ENCODE measurements around the gene BCHE.
"Not testable (repeated sequence)": the region's sequence is repeated elsewhere in the genome, so short reads cannot be mapped to it uniquely, and the experiment has no call there.

The BCHE gene

DNA sequence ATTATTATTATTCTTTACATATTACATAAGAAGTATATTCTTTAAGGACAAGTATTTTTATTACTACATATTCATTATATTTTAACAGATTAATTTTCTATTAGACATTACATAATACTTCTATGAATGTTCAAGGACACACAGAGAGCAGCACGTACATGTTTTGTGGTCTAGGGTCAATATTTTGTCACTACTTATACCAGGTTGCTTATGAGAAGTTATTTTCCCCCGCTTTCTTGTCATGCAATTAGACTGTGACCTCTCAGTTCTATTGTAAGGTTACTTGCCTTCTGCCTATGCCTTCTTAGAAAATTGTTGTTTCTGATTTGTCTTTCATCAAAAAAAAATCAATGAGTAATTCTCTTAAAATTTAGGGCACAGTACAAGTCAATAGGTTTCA lies 21.5 kb downstream of the BCHE start:
- DNase-seq, result no peak

DNA sequence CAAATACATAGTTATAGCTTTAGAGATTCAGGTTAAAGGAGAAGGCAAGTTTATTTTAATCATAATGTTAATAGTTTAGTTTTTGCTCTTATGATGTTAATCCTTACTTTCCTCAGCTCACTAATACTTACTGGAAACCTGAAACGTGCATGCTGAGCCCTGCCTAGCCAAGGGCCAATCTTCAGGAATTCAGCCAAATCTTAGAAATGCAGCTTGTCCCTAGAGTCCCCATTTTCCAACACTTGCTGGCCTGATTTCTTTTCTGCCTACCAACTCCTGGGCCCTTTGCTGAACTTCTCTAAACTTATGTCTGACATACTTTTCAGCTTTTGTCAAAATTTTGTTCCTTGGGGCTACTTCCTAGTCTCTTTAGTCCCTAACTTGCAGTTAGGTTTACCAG lies 22.8 kb downstream of the BCHE start:
- DNase-seq, result no peak

DNA sequence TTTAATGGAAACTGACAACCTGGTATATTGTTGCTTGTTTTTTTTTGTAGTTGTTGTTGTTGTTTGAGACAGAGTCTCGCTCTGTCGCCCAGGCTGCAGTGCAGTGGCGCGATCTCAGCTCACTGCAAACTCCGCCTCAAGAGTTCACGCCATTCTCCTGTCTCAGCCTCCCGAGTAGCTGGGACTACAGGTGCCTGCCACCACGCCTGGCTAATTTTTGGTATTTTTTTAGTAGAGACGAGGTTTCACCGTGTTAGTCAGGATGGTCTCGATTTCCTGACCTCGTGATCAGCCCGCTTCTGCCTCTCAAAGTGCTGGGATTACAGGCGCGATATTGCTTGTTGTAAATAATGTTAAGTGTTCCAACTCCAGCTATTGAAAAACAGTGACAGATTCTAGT lies 29.3 kb downstream of the BCHE start:
- DNase-seq, result not testable (repeated sequence)

DNA sequence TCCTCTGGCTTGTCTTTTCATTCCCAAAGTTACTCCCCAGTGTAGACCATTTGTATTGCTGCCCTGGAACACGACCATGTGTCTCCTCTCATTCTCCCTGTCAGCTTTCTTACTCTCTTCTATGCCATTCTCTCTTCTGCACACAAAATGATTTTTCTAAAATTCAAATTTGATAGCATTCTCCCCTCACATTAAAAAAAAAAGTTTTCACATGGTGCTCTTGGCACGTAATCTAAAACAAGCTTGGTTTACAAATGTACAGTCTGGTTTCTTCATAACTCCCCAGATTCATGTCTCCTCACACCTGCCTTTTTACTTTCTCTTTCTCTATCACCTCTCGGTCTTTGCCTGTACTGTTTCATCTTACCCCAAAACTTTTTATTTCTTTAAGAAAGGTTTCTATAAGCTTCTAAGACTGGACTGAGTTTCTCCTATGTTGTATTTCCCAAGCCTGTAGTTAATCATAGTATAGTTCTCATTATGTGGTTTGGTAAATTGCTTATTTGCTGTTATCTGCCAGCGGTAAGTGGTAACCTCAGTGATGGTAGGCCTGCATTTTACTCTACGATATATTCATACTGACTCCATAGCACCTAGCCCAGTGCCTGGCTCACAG lies 31.2 kb downstream of the BCHE start:
- no peak for DNase-seq

DNA sequence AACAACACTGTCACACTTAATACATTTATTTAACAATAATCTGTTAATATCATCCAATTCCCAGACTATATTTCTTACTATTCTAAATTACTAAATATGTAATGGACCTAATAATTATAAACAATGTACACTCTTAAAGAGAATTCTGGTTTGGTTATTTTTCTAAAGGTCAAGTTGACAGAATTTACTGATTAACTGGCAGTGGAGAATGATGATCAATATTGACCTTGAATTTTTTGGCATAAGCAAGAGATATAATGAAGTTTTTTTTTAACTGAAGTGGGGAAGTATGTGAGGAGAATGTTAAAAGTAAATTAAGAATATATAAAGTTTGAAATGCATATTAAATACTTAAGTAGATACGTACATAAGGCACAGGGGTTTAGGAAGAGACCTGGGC lies 33.8 kb downstream of the BCHE start:
- DNase-seq, result no peak

DNA sequence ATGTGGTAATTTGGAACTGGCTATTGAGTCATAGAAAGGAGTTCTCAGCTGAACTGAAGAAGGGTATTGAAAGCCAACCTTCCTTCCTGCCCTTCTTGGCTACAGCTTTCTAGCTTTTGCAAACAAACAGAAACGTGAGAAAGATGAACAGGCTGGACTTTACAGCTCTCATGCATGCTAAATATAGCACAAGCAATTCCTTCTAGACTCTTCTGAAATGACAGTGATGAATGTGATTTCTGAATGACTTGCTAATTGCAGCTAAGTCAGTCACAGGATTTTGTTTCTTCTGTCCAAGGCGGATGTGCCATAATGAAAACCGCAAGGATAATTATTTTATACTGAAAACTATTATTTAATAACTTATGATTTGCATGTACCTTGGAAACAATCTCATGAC lies 36.3 kb downstream of the BCHE start:
- DNase-seq, result no peak

DNA sequence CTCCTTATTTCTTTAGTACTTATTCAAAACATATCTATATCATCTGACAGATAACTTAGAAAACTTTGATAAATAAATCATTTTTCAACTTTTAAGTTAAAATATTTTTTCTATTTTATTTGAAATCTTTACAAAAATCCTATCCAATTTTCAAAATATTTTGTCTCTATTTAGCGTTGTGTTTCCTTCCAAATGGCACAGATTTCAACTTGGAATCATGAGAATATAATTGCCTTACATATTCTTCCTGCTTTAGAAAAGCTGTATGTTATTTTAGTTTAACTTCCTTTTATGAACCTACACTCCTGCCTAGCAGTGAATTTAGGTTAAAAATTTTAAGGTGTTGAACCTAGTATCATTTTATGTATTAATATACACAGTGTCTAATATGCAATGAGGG lies 38.2 kb downstream of the BCHE start:
- DNase-seq, result no peak

DNA sequence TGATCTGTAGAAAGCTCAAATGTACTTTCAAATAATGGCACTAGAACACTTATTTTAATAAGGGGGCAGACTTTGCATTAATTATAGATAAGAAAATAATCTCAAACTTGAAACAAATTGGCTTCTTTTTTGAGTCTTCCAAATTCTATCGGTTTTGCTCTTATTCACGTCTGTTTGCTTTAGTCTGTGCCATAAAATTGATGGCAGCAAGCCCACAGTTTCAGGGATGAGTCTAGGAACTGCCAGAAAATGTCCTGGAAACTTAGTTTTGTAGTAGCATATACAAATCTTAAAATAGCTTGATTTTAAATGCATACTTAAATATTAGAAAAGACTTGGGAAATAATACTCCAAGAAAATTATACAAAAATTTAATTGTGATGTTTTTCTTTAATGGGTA lies 39.7 kb downstream of the BCHE start:
- no peak for DNase-seq

DNA sequence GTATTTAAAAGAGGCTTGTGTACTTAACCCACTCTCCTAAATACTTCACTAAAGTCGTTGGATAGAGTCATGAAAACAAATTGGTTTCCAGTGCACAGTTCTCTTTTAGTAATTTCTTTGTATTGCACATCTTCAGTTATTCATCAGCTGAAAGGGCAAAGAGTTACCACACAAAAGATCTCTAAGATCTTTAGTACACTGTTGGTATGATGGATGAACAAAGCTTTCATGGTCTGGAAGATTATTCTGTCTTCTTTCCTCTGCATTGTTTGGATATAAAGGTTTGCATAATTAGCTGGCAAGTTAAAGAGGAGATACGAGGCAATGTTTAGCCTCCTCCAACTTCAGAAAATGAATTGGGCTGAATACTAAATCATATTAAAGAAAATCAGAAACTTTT lies 40.5 kb downstream of the BCHE start:
- no peak for DNase-seq

DNA sequence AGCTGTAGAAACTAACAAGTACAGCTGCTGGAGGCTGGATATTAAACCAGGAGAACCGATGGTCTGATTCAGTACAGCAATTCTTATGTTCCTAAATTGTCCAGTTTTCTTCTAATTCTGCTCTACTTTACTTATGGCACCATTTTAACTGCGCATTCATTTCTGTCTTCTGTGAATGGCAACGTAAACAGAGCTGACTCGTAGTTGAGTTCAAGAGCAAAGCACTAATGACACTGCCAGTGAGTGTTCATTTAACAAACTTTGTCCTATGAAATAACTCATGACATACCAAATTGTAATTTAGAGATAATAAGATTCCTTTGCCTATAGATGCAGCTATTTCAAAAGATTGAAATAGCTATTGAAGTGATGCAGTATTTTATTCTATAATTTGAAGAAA lies 48.7 kb downstream of the BCHE start:
- DNase-seq, result no peak

DNA sequence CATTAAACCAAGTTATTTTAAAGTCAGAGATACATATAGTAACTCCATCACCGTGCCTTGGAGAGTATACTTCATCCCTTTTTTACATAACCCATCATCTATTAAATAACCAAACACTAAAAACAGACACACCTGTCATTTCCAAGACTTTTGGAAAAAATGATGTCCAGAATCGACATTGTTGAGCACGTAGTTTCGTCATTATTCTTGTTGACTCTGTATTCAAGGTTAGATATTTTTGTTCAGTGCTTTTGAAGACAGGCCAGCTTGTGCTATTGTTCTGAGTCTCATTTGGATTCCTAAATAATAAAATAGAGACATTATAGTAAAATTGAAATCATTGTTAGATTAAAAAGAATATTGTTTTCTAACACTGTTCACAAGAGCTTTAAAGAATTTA lies 51.2 kb downstream of the BCHE start:
- no peak for DNase-seq

DNA sequence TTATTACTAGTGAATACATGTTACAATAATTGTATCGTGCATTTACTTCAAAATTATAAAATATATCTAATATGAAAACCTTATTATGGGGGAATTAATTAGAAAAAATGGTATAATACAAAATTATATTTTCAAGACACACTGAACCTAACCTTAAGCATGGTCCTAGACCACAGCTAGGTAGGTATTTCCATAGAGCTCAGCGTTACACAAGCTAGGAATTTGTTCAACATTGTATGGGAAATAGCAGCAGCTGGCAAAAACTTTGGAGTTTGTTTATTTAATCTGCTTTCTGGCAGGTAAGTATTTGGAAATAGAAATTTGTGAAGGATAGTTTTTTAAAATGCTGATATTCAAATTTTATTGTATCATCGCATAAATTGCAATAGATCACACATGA lies 52.9 kb downstream of the BCHE start:
- no peak for DNase-seq

DNA sequence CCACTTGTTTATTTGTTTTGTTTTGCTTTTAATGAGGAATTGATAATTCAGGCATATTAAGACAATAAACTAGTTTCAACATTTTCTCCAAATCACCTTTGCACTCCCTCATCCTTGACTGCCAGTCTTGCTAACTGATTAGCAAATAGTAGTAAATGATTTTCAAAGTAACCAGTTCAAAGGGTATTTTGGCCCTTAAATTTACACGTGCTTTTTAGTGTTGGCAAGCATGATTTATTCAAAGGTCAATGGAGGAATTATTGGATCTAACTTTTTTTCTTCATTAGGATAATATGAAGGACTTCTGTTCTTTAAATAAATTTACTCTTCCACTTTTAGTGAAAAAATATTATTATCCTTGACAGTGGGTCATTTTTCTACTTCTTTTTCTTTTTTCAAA lies 53.8 kb downstream of the BCHE start:
- DNase-seq, result no peak

DNA sequence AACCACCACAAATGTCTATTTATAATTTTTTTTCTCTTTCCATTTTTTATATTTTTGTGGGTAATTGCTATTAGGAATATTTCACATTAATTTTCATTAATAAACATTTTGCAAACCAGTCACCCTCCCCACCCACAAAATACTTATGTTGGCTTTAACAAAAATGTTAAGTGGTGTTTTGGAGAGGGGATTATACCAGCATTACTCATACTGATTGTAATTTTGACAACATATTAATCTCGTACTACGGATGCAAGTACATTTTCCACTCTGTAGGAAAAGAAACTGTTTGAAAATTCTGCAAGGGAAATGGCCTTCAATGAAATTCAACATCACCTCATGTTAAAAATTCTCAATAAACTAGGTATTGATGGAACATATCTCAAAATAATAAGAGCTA lies 58.3 kb downstream of the BCHE start:
- DNase-seq, result no peak

DNA sequence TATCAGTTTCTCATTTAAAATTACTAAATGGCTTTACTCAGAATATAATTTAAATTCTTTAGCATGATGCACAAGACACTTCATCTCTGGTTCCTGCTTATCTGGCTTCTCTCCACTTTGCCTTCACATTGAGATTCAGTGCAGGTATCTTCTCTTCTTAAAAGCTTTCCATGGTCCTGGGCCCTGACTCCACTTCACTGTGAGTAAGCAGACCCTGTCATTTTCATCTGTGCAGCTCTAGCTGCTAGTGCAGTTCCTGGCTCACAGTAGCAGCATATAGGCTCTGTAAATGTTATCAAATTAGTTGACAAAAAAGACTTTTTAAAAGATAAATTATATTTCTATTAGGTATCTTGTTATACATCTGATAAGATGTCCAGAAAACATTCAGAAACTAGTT lies 58.8 kb downstream of the BCHE start:
- DNase-seq, result no peak

DNA sequence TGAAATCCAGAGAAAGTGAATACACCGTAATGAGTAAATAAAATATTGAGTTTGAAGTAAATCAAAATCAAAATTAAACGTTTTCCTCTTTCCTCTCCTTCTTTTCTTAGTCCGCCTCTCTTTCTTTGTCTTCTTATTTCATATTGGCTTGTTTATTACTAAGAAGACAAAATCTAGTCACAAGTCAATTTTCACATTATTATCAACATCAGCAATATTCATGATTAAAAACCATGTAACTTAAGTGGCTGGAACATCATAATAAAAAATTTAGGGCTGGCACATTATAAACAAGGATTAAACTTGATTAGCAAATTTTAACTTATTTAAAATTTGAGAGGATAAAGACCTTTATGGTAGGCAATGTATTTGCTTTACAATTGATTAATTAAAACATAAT lies 61.4 kb downstream of the BCHE start:
- DNase-seq, result no peak

DNA sequence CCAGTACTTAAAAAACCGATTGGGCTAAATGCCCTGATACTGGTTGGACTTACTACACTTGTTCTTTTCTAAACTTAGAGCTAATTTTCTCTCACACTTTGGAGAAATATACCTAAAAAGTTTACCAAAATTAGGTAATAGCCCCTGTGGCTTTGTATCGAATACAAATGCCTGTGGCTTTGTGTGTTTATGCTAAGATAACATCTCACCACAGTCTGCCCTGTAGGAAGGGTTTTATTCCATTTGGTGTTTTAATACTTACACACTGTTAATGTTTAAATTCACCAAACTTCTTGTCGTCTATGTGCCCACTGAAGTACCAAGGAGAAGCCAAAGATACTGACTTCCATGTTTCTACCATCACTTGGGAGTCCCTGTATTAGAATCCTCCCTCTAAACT lies 66.4 kb downstream of the BCHE start:
- no peak for DNase-seq

DNA sequence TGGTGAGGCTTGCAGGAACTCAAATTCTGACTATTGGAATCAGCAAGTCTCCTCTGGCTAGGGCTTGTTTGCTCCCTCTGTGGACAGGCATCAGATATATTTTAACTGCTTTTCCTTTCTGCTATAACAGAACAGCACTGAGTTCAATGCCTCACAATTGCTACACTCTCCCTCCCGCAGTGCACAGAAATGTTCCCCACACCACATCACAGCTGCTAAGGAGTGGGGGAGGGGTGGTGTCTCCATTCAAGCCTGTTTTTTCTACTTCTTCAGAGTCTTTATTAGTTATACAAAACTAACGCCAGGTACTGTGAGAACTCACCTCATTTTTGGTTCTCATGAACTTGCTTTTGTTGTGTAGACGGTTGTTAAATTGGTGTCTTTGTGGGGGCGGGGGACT lies 68.5 kb downstream of the BCHE start:
- DNase-seq, result no peak

DNA sequence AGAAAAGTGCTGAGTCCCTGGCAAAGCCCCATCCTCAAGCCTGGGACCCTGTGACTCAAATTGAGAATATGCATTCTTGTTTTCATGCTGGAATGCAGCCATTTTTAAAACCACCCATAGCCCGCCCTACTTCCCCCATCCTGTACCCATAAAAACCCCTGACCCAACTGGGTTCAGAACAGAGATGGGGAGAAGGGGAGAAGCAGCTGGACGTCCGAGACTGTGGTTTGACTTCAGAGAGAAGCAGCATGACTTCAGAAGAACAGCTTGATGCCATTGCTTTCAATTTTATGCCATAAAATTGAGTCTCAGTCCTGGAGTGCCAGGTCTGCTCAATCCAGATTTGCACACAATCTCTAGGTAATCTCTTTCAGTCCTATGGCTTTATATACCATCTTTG lies 78.2 kb downstream of the BCHE start:
- no peak for DNase-seq

DNA sequence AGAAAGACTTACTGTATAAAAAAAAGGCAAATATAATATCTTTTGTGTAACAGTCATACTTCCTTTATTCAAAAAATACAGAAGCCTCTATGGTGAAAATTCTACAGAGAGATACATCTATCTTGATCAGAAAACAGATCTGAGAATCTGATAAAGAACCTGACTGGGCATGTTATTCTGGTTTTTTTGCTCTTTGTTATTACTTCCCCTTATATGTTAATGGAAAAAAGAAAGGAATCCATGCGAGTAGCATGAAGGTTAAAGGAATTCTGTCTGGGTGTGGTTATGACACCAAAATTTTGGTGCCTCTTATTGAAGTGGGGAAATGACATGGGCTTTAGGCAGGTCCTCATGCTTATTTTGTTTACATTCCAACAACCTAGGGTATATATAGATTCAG lies 81.7 kb downstream of the BCHE start:
- no peak for DNase-seq

DNA sequence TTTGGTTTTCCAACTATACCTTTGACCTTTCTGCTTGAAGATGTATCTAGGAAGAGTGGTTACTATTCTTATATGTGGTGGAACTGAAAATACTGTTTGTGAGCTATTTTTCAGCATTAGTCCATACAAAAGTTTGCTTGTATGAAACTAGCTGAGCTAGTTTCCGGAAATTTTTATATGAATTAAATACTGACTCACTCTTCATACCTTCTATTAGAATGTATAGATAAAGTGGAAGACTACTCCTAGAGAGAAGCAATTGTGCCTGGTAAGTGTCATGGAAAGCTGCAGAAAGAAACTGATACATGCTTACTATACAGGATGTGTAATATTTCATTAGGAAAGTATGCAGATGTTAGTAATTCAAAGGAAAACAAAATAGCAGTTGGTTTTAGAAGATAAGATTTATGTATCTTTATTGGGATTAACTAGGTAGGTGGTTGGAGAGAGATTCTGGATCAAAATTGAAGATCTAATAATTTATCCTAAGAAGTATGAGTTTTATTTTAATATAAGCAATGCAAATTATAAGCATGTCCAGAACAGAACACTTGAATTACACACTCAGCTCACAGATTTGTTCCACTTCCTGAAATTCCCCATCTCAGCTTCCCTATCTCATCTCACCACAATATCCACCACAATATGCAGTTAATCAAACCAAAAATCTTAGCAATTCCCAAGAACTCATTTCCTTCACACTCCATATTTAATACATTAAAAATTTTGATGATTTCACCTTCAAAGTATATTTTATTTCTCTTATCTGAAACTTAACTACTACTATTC lies 82.8 kb downstream of the BCHE start:
- no peak for DNase-seq

DNA sequence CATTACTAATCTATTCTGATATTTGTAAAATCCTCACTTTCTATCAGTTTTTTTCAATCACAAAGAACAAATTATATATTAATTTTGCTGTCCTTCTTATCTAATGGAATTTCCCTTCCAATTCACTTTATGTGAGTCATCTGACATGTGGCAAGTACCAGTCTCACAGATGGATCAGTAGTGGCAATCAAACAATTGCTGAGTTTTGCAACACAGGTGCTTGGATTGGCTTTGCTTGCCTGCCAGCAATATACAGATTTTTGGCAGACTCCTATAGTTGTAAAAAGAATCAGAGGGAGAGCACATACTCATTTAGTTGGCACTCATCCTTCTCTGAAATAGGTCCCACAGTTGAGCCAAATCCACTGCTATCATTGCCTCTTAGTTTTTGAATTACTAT lies 83.7 kb downstream of the BCHE start:
- DNase-seq, result no peak

DNA sequence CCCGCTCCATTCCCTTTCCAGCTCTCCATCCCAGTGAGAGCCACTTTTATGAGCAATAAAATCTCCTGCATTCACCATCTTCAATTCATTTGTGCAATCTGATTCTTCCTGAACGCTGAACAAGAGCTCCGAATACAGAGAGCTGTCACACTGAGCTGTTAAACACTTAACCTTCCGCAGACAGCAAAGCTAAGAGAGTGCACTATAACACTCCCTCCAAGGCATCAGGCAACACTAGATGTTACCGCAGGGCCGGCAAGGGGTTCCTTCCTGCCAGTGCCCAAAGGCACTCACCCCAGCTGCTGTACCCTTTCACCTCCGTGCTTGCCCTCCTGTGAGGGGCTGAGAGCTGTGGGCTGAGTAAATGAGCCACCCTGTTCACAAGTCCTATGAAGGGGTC lies 85.6 kb downstream of the BCHE start:
- DNase-seq, result no peak

DNA sequence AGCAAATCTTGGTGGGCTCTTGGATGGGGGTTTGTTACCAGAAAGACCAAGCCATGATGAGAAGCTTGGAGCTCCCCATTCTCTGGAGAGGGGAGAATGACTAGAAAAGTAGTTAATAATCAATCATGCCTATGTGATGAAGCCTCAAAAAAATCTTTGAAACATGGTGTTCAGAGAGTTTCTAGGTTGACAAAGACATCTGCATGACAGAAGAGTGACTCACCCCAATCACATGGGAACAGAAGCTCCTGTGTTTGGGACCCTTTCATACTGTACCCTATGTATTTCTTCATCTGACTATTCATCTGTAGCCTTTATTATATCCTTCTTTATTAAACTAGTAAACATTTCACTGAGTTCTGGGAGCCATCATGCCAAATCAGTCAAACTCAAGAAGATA lies 87.4 kb downstream of the BCHE start:
- DNase-seq, result no peak

DNA sequence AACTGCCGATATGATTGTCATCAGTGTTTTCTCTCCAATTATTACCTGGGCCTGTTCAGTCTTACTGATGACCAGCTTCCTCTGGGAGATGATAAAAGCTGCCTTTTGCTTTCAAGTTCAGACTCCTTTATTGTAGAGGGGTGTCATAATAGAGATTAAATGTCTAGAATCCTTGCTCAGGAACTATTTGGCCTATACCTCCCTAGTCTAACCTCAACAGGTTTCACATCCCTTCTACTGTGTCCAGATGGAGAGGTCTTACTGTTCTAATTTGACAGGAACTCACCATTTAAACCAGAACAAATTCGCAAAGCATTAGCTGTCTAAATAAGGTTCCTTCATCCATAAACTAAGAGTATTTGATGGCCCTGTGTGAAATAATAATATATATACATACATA lies 88.0 kb downstream of the BCHE start:
- DNase-seq, result no peak
